ENCODE data around the gene COPS2. TPM values are rescaled to one million over a fixed set of nuclear protein-coding genes. Genes with fewer than 3 reads are reported as not detected.
A peak's percentile ranks its signal among the peaks of the same experiment; 100 is the strongest.

COPS2 gene
- total RNA-seq, 8 experiments from 2014 or later, result 55.0 to 128 (median 86.1) TPM

DNA sequence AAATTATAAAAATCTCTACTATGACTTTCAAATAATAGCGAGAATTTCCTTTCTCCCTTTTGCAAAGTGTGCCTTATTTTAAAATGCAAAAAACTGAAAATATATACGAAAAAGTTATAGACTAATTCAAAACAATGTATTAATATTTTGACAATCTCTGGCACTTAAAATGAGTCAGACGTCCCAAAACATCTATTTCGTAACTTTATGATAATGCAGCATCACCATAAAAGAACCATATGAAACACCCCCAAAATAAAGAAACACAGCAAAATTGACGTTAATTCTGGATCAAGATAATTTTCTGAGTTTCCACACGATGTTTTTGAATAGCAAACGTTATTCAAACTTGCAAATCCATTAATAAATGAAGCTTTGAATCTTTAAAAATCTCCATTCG, 1.0 kb downstream of the COPS2 start:
- in situ Hi-C loops (cut with MboI; ENCODE audit: low pct_unique_long_range_greater_than_20kb in 2 of 9, low sequenced_read_pairs in 9 of 9, unreplicated experiment in 9 of 9), result loop anchor here in 1 of 9 experiments (25.0 kb wide), 1 partner anchor 292 kb away; no protein-coding TSS in a partner anchor
- peak overlapping the region; percentile 92 to 95 for H3K27ac ChIP-seq
- ATAC-seq (replicated peaks in 6 of 8), result no peak
- peaks cover 0 to 16% of the 10 kb centered on the region in 2 donors for H3K4me1 ChIP-seq (replicated peaks in 1 of 2)
- WGBS, 10 experiments, result 3 to 26% (median 12%) methylated on average over 5 to 8 of the region's 8 CpGs
- H3K4me3 ChIP-seq, result peak overlapping the region; percentile 72 to 84 (median 81)

DNA sequence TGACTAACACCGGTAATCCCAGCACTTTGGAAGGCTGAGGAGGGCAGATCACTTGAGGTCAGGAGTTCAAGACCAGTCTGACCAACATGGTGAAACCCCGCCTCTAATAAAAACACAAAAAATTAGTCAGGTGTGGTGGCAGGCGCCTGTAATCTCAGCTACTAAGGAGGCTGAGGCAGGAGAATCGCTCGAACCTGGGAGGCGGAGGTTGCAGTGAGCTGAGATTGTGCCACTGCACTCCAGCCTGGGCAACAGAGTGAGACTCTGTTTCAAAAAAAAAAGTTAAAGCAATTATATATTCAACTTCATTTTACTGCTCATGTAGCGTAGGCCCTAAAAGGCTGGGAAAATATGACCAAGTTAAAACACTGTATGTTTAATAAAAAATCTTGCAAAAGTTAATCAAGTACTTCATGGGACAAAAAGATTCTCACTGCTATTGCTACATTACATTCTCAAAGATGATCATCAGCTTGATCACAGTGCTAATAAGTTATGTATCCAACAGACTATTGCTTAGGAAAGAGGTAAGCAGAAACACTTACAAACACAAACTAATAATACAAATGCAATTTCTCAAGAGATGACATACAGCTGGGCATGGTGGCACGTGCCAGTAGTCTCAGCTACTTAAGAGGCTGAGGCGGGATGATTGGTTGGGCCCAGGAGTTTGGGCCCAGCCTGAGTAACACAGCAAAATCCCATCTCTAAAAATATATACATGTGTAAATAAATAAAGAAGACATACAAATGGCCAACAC, 2.7 kb downstream of the COPS2 start:
- ATAC-seq (replicated peaks in 6 of 8), result no peak
- Histone ChIP-seq H3K4me3 (no peak overlapping the region), H3K4me1 (replicated peaks in 1 of 2) (peaks cover 0 to 18% of the 10 kb centered on the region in 2 donors), H3K27ac (no peak overlapping the region)
- 83 to 100% (median 97%) methylated on average over 2 to 9 of the region's 9 CpGs for WGBS, 10 experiments
- in situ Hi-C loops (cut with MboI; ENCODE audit: low pct_unique_long_range_greater_than_20kb in 2 of 9, low sequenced_read_pairs in 9 of 9, unreplicated experiment in 9 of 9), result loop anchor here in 1 of 9 experiments (25.0 kb wide), 1 partner anchor 290 kb away; no protein-coding TSS in a partner anchor

DNA sequence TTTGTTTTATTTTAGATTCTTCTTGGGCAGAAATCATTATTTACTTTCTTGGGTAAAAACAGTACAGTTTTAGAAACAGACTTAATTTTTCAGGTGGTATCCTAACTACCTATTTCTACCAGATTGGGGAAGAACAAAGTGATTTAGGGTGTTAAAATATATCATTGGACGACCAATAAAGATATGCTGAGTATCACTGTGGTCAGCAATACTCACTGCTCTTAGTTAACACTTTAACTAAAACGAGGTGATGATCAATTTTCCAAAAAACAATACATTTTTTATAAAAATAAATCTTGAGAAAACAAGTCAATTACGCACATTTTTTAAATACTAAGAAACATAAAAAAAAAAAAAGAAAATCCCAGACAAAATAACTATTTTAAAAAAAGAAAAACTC, 3.6 kb downstream of the COPS2 start:
- WGBS, 10 experiments, result 66 to 100% (median 88%) methylated on average over 2 to 3 of the region's 3 CpGs
- peaks cover 0 to 15% of the 10 kb centered on the region in 2 donors for H3K4me1 ChIP-seq (replicated peaks in 1 of 2)
- no peak overlapping the region for H3K4me3 ChIP-seq
- ATAC-seq (replicated peaks in 6 of 8), result no peak
- in situ Hi-C loops (cut with MboI; ENCODE audit: low pct_unique_long_range_greater_than_20kb in 2 of 9, low sequenced_read_pairs in 9 of 9, unreplicated experiment in 9 of 9), result loop anchor here in 1 of 9 experiments (25.0 kb wide), 1 partner anchor 290 kb away; no protein-coding TSS in a partner anchor
- H3K27ac ChIP-seq, result no peak overlapping the region

DNA sequence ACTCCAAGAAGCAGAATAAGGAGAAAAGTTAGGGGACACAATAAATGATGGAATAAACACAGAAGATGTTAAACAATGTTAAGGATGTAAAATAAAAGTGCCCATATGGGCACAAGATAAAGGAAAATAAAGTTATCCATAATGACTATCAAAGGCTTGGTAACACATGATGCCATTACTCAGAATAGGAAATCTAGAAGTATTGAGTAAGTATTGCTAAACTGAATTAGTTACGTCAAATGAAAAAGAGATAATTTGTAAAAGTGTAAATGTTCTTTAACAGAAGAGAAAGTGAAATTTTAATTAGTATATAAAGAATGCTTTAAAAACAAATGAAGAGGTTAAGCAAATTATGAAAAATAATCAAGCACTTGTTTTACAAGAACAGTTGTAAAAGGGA, 6.7 kb downstream of the COPS2 start:
- no peak for ATAC-seq (replicated peaks in 6 of 8)
- Histone ChIP-seq H3K27ac (no peak overlapping the region), H3K4me3 (no peak overlapping the region), H3K4me1 (replicated peaks in 1 of 2) (peaks cover 0 to 5% of the 10 kb centered on the region in 2 donors)
- in situ Hi-C loops (cut with MboI; ENCODE audit: low pct_unique_long_range_greater_than_20kb in 2 of 9, low sequenced_read_pairs in 9 of 9, unreplicated experiment in 9 of 9), result loop anchor here in 1 of 9 experiments (25.0 kb wide), 1 partner anchor 286 kb away; no protein-coding TSS in a partner anchor
- WGBS, 10 experiments, result 88 to 100% (median 98%) methylated on average over 1 of the region's 1 CpG

DNA sequence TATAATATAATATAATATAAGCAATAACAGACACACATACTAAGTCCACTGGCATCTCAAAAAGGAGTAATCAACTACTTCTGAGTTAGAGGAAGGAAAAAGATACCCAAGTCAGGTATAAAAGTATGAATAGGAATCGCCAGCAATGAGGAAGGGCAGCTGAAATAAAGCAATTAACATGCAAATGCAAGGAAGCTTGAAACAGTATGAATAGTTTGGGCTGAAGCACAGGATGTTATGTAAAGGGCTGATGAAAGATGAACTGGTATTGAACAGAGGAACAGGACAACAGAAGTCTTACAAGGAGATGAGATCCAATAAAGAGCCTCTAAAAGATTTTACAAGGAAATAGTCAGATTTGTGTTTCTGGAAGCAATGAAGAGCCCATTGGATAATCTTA, 7.1 kb downstream of the COPS2 start:
- H3K4me3 ChIP-seq, result no peak overlapping the region
- 17 to 82% (median 67%) methylated on average over 1 of the region's 1 CpG for WGBS, 10 experiments
- in situ Hi-C loops (cut with MboI; ENCODE audit: low pct_unique_long_range_greater_than_20kb in 2 of 9, low sequenced_read_pairs in 9 of 9, unreplicated experiment in 9 of 9), result loop anchor here in 1 of 9 experiments (25.0 kb wide), 1 partner anchor 286 kb away; no protein-coding TSS in a partner anchor
- peaks cover 0 to 3% of the 10 kb centered on the region in 2 donors for H3K4me1 ChIP-seq (replicated peaks in 1 of 2)
- peak in 2 of 8 experiments; percentile 53 to 58 for ATAC-seq (replicated peaks in 6 of 8)
- no peak overlapping the region for H3K27ac ChIP-seq

DNA sequence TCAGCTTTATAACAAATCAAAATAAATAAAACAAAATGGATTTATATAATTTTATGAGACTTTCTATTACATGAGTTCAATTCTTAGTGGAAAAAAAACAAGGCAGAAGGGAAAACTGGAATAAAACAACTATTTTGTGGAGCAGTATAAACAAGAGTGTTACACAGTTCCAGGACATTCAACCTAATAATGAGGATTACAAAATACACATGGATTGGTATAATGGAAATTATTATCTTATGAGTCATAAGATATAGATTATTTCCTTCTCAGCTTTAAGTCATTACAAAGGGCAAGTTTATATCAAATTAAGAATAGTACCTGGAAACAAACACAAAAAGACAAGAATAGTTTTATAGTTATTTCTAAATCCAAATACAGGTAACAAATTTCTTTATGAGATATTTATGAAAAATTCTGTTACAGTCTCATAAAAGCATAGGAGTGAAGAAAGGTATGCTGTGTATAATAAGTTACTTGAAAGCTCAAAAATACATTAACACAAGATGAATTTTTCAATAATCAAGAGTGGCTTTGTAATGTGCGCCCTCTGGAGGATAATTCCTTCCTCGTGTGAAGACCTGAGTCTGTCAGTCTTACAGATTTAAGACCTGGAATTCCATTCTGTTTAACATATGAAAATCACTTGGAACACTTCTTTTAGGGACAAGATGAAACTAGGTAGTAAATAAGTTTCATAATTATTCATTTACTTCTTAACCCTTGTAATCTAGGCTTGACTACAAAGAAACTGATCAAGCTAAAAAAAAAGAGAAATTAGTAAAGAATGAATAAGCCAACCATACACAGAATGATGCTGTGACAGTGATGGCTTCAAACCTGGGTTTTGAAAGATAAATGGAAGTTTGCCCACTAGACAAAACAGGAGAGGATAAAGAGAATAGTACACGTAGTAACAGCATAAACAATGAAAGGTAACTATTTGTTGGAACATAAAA, 9.5 kb downstream of the COPS2 start:
- 0 to 89% (median 29%) methylated on average over 1 to 3 of the region's 3 CpGs for WGBS, 10 experiments
- Histone ChIP-seq H3K4me3 (no peak overlapping the region), H3K4me1 (replicated peaks in 1 of 2) (peaks cover 0 to 3% of the 10 kb centered on the region in 2 donors), H3K27ac (no peak overlapping the region)
- in situ Hi-C loops (cut with MboI; ENCODE audit: low pct_unique_long_range_greater_than_20kb in 2 of 9, low sequenced_read_pairs in 9 of 9, unreplicated experiment in 9 of 9), result loop anchor here in 1 of 9 experiments (25.0 kb wide), 1 partner anchor 284 kb away; no protein-coding TSS in a partner anchor
- peak in 5 of 8 experiments; percentile 32 to 71 (median 53) for ATAC-seq (replicated peaks in 6 of 8)

DNA sequence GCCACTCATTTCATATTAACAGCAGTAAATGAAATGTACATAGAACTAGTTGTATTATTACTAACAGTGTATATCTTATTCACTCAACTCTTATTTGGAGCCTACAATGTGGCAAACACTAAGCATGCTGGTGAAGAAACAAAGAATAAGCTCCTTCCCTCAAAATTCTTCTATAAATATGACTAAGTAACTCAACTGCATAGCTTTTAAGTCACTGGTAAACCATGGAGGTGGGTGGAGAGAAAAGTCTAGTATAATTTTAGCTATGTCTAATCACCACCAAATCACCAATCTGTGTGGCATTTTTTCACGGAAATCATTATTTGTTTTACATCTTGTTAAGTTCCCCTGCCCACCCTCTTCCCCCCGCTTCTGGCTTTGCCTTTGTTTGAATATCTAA, 17.5 kb downstream of the COPS2 start:
- in situ Hi-C loops (cut with MboI; ENCODE audit: low pct_unique_long_range_greater_than_20kb in 2 of 9, low sequenced_read_pairs in 9 of 9, unreplicated experiment in 9 of 9), result loop anchor here in 1 of 9 experiments (25.0 kb wide), 1 partner anchor 276 kb away; no protein-coding TSS in a partner anchor
- H3K27ac ChIP-seq, result no peak overlapping the region
- ATAC-seq (replicated peaks in 6 of 8), result no peak
- no peaks in the 10 kb centered on the region for H3K4me1 ChIP-seq (replicated peaks in 1 of 2)
- WGBS, 10 experiments, result 8 to 100% (median 85%) methylated on average over 1 to 2 of the region's 2 CpGs; no CpG with 5 or more reads in 2 of the 10 experiments
- no peak overlapping the region for H3K4me3 ChIP-seq

DNA sequence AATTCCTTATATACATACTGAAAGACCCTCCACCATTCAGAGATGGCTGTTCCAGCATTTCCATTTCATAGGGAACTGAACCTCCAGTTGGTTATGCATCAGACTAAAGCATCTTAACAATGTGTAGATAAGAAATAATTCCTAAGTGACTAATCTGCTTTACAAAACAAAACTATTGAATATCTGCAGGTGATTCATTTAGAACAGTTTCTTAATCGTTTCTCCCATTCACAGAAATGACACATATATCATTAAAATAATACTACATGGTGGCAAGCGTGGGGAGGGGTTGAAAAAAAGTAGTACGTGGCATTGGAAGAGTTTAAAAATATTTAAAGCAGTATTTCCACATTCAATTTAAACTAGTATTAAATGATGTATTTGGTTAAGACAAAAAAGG, 19.5 kb downstream of the COPS2 start:
- Histone ChIP-seq H3K27ac (no peak overlapping the region), H3K4me3 (no peak overlapping the region), H3K4me1 (replicated peaks in 1 of 2) (no peaks in the 10 kb centered on the region)
- in situ Hi-C loops (cut with MboI; ENCODE audit: low pct_unique_long_range_greater_than_20kb in 2 of 9, low sequenced_read_pairs in 9 of 9, unreplicated experiment in 9 of 9), result loop anchor here in 1 of 9 experiments (25.0 kb wide), 1 partner anchor 274 kb away; no protein-coding TSS in a partner anchor
- 7 to 100% (median 61%) methylated on average over 2 to 3 of the region's 3 CpGs; no CpG with 5 or more reads in 2 of the 10 experiments for WGBS, 10 experiments
- ATAC-seq (replicated peaks in 6 of 8), result peak in 2 of 8 experiments; percentile 20 to 28

DNA sequence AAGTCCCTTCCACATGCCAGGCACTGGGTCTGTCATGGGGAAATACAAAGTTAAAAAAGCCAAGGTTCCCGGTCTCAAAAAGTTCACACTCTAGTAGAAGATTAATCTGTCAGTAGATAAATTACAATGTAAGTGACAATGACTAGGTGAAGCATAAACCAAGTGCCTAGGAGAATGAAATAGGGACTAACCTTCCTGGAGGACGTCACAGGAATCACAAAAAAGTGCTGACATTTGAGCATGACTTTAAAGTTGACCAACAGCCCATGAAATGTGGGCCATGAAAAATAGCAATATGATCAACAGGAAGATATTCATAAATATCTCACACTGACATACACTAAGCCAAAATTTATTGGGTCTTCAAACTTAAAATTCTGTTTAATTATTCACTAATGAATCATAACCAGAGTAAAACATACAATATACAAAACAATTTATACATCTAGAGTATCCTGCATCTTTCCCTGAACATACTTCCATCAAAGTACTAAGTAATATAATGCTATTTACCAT, 20.0 kb downstream of the COPS2 start:
- ATAC-seq (replicated peaks in 6 of 8), result no peak
- no peak overlapping the region for H3K27ac ChIP-seq
- H3K4me1 ChIP-seq (replicated peaks in 1 of 2), result no peaks in the 10 kb centered on the region
- WGBS, 10 experiments, result 11 to 100% (median 71%) methylated on average over 1 to 2 of the region's 2 CpGs
- no peak overlapping the region for H3K4me3 ChIP-seq
- in situ Hi-C loops (cut with MboI; ENCODE audit: low pct_unique_long_range_greater_than_20kb in 2 of 9, low sequenced_read_pairs in 9 of 9, unreplicated experiment in 9 of 9), result loop anchor here in 1 of 9 experiments (25.0 kb wide), 1 partner anchor 273 kb away; no protein-coding TSS in a partner anchor

DNA sequence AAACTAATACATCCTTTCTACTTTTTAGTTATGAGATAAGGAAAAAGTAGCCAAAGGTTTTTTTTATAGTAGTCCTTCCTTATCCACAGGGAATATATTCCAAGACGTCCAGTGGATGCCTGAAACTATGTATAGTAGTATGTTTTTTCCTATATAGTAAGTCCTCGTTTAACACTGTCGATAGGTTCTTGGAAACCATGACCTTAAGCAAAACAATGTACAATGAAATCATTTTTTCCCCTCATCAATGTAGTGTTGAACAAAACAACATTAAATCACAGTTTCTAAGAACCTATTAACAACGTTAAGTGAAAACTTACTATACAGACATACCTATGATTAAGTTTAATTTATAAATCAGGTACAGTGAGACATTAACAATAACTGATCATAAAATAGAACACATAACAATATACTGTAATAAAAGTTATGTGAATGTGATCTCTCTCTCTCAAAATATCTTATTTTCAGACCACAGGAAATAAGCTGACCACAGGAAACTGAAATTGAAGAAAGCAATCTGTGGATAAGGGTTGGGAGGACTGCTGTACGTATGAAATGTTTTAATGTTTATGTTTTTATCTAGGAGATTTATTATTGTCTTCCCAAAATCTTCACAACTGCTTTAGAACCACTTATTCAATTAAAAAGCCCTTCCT, 20.6 kb downstream of the COPS2 start:
- H3K4me3 ChIP-seq, result no peak overlapping the region
- in situ Hi-C loops (cut with MboI; ENCODE audit: low pct_unique_long_range_greater_than_20kb in 2 of 9, low sequenced_read_pairs in 9 of 9, unreplicated experiment in 9 of 9), result loop anchor here in 1 of 9 experiments (25.0 kb wide), 1 partner anchor 273 kb away; no protein-coding TSS in a partner anchor
- WGBS, 10 experiments, result 40 to 100% (median 91%) methylated on average over 2 to 5 of the region's 5 CpGs

DNA sequence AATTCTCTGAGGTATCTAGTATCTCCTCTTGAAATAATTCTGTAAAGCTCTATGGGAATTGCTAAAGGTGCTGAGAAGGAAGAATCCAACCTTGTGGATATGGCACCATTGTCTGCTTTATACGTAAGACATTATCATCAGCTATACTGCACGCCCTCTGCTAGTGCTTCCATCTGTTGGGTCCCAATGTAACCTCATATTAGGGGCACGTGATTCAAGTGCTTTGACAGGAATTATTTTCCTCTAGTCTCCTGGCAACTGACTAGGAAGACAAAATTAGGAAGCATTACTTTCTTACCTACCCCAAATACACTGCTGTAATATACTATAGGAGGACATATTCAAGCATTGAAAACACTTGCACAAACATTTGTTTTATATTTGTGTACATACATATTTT, 24.0 kb downstream of the COPS2 start:
- ATAC-seq (replicated peaks in 6 of 8), result no peak
- in situ Hi-C loops (cut with MboI; ENCODE audit: low pct_unique_long_range_greater_than_20kb in 2 of 9, low sequenced_read_pairs in 9 of 9, unreplicated experiment in 9 of 9), result loop anchor here in 1 of 9 experiments (25.0 kb wide), 1 partner anchor 269 kb away; no protein-coding TSS in a partner anchor
- no peak overlapping the region for H3K4me3 ChIP-seq
- 64 to 90% (median 83%) methylated on average over 1 to 3 of the region's 3 CpGs; no CpG with 5 or more reads in 2 of the 10 experiments for WGBS, 10 experiments
- H3K27ac ChIP-seq, result no peak overlapping the region
- no peaks in the 10 kb centered on the region for H3K4me1 ChIP-seq (replicated peaks in 1 of 2)

More for the DNA sequence above, 20.6 kb downstream of the COPS2 start:
- H3K27ac ChIP-seq, result no peak overlapping the region
- no peak for ATAC-seq (replicated peaks in 6 of 8)
- no peaks in the 10 kb centered on the region for H3K4me1 ChIP-seq (replicated peaks in 1 of 2)

DNA sequence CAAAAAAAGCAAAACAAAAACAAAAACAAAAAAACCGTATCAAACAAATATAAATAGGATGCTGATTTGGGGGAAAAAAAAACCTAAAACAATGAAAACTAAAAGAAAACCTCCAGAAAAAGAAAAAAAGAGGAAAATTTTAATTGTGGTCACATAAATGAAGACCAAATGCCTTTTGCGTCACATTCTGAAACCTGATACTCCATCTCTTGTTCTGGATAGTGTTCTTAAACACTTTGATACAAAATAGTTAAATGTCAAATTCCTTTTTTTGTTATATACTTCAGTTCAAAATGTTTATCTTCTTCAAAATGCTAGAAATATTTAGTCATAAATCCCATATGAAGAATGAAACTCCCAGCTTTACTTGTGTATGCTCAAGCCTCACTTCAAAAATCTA, 31.0 kb downstream of the COPS2 start:
- no peaks in the 10 kb centered on the region for H3K4me1 ChIP-seq (replicated peaks in 1 of 2)
- 46 to 93% (median 69%) methylated on average over 2 of the region's 2 CpGs; no CpG with 5 or more reads in 1 of the 10 experiments for WGBS, 10 experiments
- in situ Hi-C loops (cut with MboI; ENCODE audit: low pct_unique_long_range_greater_than_20kb in 2 of 9, low sequenced_read_pairs in 9 of 9, unreplicated experiment in 9 of 9), result no loop called here
- ATAC-seq (replicated peaks in 6 of 8), result no peak
- H3K27ac ChIP-seq, result no peak overlapping the region
- no peak overlapping the region for H3K4me3 ChIP-seq

All from motor neuron (in vitro differentiated cells).